CD4-positive, alpha-beta T cell treated with Interleukin-6 at 100 ng/mL for 8 hours (primary cell): ENCODE measurements around the gene YAE1.
"Not testable (repeated sequence)": the region's sequence is repeated elsewhere in the genome, so short reads cannot be mapped to it uniquely, and the experiment has no call there.

ENCODE experiments used
- DNase-seq: peaks from one replicate; pipeline ENCODE4 v3.0.0-alpha.2; 2020; ENCODE audit warnings: mixed read lengths, low spot score

YAE1 gene, protein sequence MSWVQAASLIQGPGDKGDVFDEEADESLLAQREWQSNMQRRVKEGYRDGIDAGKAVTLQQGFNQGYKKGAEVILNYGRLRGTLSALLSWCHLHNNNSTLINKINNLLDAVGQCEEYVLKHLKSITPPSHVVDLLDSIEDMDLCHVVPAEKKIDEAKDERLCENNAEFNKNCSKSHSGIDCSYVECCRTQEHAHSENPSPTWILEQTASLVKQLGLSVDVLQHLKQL

DNA sequence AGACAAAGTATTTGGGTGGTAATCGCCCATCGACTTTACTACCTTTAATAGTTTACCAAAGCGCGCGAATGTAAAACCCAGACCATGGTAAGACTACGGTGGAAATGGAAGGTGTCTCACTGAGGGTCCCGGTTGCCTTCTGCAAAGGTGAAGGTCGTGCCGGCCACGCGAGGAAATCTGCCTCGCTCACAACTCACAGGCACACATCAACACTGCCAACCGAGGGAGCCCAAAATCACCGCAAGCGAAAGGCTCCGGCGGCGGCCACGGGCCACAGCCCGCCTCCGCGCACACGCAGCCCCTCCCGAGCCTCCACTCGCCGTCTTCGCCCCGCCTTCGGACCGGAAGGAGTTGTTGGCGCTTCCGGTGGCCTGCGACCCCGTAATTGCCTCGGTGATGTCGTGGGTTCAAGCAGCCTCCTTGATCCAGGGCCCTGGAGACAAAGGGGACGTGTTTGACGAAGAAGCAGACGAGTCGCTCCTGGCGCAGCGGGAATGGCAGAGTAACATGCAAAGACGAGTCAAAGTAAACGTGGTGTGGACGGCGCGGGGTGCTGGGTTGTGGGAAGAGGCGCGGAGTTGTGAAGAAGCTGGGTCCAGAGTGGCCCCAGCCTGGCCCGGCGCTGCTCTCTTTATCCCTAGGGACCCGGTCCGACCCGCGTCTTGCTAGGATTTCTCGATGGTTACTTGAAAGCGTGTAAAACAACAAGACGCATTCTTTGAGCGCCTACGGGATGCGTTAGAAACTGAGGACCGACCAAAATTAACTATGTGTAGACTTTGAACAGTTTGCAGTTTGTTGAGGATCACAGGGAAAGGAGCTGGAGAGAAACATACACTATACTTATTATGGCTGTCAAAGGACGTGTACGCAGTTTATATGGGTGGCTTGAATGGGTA lies at the start of gene YAE1:
Gene YAE1, plus strand, starts transcription at position 382 of the 899 bp plus-strand sequence. Its CDS starts 15 bp downstream, at position 397.
- peak; percentile 76 for DNase-seq

DNA sequence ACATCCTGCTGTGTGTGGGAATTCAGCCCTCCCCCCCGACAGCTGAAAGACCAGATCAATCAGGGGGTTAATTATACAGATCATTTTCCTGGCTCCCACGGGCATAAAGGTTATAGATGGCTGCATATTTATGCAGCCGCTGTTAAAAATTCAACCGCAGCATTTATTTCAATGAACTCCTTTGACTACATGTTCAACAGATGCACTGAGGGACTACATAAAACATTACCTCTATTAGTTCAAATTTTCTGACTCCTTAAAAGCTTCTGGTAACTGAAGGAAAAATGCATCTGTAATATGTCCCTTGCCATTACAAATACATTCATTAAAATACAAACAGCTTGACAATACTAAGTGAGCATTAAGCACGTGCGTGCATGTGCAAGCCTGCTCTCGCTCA lies 49.7 kb upstream of the YAE1 start:
- no peak for DNase-seq

DNA sequence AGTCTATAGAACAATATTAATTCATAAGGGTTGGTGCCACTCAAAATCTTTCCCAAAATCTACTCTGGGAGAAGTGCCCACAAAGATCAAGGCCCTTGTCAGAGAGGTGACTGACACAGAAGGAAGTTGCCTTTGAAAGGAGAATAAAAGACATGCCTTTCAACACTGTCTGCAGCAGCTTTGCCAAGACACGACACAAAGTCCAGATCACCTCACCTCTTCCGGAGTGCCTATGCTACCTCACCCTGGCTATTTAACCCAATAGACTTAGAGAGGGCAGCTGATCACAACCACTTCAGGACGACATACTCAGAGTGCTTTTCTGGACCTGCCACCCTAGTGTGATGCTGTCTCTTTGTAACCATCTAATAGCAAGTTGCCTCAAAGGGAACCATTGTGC lies 49.0 kb upstream of the YAE1 start:
- no peak for DNase-seq

DNA sequence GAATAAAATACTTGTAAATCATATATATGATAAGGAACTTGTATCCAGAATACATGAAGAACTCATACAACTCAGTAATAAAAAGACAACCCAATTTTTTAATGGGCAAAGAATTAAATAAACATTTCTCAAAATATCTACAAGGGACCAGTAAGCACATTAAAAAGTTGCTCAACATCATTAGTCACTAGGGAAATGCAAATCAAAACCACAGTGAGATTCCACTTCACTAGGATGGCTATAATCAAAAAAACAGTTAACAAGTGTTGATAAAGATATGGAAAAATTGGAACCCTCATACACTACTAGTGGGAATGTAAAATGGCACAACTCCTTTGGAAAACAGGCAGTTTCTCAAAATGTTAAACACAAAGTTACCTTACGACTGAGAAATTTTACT lies 40.3 kb upstream of the YAE1 start:
- DNase-seq: no peak

DNA sequence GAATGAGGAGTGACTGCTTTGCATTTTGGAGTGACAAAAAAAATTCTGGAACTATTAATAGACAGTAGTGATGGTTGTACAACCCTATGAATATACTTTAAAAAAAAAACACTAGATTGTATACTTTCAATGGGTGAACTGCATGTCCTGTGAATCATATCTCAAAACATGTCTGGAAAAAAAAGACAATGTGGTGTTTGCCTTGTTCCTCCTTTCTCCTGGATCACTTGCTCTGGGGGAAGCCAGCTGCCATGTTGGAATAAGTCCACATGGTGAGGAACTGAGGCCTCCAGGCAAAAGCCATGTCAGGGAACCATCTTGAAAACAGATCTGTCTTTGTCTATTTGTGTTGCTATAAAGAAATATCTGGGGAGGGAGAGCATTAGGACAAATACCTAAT lies 39.5 kb upstream of the YAE1 start:
- DNase-seq: no peak

DNA sequence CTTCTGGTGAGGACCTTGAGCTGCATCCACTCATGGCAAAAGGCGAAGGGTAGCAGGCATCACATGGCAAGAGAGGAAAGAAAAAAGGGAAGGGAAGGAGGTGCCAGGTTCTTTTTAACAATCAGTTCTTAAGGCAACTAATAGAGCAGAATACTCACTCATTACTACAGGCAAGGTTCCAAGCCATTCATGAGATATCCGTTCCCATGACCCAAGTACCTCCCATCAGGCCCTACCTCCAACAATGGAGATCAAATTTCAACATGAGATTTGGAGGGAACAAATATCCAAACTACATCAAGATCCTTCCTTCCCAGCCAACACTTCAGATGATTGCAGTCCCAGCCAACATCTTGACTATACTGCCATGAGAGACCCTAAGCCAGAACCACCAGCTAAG lies 38.9 kb upstream of the YAE1 start:
- no peak for DNase-seq

DNA sequence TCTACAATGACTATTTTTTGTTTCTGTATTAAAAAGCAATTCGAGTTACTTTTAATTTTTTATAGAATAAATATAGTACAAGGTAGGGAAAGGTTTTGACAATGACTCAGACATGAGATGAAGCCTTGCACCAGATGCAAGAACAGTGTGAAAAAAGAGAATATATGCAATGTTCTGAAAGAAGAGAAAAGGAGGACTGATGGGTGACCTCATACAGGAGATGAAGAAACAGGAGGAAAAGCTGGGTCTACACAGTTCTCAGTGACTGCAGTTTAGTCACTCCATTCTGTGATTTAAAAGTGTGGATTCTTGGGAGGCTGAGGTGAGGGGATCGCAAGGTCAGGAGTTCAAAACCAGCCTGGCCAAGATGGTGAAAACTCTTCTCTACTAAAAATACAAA lies 38.3 kb upstream of the YAE1 start:
- no peak for DNase-seq

DNA sequence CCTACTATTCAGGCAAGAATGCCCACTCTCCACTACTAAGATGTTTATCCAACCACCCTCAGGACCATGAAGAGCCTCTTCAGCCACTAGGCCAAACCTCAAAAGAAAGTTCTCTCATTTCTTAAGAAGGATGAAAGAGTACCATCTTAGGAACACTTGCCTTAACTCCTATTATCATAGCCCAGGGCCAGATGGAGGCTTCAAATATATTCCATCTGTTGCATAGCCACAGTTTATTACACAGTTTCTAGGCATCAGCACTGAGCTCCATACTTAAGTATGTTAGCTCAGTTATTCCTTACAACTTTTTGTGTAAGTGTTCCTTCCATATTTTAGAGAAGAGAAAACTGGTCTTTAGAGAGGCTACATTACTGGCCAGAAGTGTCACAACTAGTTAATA lies 37.4 kb upstream of the YAE1 start:
- no peak for DNase-seq

DNA sequence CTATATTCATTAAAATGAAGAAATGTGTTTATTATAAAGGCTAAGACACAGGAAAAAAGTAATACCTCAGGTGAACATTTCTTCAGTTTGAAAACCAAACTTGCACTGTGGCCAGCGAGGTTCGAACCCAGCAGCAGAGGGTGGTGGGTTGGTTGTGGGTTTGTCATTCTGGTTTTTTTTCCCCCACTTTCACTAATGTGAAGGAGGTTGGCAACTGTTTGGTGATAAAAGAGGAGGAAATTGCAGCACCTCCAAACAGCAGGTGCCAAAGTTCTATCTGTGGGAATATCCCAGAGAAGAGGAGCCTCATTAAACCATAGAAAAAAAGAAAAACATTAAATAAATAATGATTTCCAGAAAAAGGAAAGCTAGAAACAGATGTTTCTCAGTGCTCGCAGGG lies 36.6 kb upstream of the YAE1 start:
- no peak for DNase-seq

DNA sequence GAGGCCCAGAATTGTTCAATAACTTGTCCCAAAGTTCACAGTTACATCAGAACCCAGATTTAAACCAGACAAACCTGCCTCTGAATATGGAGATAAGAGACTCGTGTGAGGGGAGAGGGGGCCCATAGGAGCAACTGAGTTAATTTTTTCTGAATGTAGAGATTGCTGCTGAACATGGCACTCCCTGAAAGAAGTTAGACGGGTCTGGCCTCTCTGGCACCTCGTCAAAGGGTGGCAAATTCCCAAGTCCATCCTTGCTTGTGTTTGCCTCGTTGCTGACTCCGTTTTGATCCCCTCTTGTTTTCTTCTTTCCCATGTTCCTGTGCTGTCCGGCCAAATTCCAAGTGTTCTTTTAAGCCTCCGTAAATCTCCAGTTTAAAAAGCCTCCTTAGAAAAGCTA lies 35.2 kb upstream of the YAE1 start:
- DNase-seq: no peak

DNA sequence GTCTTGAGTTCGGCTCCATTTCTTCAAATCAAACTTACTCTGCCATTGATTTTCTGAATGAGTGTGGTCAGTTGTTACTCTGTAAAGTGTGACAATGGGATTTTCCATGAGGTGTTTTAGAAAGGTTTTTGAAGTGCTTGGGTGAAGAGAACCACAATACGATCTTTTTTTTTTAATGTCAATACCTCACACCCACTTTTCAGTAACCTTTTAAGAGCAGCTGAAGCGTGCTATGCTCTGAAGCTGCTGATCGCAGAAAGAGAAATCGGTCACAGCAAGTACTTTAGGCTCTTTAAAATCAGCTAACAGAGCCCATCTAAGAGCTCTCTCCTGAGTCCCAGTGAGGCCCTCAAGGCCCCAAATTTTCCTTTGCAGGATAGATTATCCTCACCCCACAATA lies 34.4 kb upstream of the YAE1 start:
- DNase-seq: no peak

DNA sequence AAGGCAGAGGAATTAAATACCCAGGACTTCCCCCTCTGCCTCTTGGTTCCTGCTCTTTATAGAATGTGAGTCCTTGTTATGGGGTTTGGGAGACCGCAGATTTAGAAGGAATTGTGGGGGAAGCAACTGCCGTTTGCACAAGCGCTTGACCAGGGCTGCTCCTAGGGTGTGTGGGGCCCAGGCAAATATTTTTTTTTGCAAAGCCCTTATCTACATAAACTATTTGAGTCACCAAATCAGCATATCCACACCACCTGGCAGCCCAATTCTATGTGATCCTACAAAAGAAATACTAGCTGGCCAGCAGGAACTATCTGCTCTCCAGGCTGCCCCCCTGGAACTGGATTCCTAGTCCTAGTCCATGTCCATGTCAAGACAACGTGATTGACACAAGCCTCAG lies 33.4 kb upstream of the YAE1 start:
- DNase-seq: no peak

DNA sequence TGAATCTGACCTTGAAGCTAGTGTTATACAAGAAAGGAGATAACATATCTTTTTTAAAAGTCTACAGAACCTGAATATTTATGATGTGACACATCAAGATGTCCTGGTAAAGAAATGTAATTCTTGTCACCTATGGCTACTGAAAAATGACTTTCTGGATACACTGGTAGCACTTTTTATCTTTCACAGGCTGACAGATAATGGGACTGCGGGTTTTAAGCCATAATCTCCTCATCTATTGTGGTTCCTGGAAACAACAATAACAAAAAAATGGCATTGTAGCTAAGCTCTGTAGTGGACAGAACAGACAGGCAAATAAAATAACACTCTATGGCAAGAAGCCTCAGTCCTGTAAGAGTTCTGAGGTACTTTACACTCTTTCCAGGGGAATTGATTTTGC lies 31.6 kb upstream of the YAE1 start:
- no peak for DNase-seq

DNA sequence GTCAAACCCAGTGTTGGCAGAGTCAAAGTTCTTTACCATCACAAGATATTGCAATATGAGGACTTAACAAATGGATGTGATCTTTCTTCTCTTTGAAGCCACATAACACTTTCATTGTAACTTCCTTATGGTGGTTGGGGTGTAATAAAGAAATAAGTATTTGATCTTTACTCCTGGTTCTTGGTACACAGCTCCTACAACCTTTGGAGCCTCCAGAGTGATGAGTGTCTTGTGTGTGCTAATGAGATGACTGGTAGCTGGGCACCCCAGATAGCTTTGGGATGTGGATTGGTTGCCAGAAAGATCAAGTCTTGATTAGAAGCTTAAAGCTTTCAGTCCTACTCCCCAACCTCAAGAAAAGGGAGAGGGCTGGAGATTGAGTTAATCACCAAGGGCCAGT lies 31.1 kb upstream of the YAE1 start:
- DNase-seq: no peak

DNA sequence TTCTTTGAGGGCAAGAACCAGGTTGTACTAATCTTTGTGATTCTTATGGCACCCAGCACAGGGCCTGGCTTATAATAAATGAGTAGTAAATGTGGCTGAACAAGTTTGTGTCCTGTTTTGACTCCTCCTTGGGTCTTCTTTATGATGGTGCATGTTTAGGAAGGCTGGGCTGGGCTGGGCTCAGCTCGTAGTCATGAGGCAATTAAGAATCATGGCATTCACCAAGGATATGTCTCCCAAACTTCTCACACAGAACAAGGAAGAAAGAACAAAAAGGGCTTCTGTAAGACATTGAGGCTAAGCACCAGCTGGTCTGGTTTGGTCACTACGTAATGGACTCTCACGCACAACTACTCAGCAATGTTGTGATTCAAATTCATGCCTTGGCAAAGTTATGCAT lies 30.5 kb upstream of the YAE1 start:
- no peak for DNase-seq

DNA sequence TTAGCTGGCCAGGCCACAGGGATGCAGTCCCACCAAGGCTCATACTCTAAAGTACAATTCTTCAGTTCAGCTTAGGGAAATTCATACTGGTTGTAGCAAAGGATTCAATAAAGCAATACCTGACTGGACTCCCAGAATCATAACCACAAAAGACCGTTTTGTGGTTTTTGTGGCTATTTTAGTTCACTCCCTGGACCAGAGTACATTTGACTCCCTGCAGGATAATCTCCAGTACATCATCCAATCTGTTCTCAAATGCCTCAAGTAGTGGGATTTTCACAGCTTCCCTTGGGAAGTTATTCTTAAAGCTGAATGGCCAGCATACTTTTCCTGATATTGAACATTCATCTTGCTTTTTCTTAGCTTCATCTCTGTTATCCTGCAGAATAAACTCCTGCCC lies 29.3 kb upstream of the YAE1 start:
- DNase-seq: no peak

DNA sequence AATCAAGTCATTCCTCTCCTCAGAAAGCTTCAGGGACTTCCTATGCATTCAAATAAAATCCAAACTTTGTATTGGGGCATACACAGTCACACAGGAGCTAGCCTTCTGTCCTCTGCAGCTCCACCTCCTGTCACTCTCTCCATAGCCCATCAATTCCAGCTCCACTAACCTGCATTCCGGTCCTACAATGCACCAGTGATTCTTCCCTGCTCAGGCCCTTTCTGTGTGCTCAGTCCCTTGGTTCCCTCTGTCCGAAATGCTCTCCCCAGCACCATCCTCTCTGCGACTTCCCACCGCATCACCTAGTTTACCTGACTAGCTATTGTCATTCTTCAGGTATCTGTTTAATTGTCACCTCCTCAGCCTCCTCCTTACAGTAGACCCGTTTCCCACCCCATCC lies 26.4 kb upstream of the YAE1 start:
- no peak for DNase-seq

DNA sequence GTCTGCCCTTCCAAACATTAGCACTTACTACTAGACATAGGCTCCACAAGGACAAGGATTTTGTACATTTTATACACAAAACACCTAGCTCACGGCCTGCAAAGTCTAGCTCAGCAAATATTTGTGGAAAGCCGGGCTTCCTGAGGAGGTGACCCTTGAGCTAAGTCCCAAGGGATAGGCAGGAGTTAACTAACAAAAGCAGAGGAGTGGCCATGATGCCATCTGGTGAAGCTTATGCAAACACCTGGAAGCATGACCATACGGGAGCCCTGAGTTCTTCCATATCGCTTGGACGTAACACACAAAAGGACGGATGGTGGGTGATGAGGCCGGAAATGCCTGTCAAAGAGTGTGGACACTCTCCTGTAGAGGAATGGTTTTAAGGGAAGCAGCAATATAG lies 25.9 kb upstream of the YAE1 start:
- no peak for DNase-seq

DNA sequence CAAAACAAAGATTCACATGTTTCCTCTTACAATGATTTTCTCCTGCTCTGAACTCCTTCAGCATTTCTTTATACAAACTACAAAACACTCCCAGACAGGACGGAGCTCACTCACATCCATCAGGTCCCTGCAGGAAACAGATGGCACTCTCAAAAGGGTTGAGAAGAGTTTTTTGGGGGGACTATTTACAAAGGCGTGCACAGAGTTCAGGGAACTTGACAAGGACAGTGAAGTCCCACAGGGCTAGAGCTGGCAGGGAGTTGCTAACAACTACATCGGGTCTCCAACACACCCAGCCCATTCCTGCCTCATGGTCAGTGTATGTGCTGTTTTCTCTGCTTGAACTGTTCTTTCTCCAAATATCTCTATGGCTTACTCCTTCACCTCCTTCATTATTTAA lies 24.7 kb upstream of the YAE1 start:
- DNase-seq: no peak

DNA sequence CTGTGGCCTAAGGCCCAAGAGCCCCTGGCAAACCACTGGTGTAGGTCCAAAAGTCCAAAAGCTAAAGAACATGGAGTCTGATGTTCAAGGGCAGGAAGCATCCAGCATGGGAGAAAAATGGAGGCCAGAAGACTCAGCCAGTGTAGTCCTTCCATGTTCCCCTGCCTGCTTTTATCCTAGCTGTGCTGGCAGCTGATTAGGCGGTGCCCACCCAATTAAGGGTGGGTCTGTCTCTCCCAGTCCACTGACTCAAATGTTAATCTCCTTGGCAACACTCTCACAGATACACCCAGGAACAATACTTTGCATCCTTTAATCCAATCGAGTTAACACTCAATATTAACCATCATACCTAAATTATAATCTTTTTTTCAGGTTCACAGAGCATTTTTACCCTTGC lies 21.4 kb upstream of the YAE1 start:
- not testable (repeated sequence) for DNase-seq

DNA sequence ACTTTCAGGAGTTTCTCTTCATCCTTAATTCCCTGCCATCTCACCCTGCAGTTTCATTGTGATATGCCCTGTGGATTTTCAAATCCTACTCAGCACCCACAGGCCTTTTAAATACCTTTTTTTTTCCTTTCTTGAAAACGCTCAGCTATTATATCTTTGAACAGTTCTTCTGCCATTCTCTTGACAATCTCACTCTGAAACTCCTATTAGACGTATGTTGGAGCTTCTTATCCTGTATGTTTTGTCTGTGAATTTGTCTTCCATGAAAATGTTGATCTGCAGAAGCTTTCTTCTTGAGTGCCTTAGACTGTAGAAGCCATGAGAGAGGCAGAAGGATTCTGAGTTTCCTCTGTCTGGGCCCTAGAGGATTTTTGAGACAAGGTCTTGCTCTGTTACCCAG lies 18.9 kb upstream of the YAE1 start:
- no peak for DNase-seq

DNA sequence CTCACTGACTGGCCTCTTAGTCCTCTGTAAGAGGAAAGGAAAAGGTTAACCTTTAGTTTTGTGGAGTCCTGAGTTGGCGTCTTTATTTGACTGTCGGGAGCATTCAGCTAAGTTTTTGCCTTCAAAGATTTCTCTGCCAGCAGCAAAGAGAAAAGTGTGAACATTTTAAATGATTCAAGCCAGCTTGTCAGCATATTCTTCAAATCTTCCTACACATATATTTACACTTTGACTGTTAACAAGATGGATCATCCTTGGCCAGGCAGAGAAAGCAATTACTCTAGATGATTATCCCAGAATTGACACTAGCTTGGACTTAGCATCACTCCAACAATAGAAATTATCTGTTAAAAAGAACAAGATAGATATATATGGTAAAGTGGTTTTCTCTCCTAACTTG lies 15.8 kb upstream of the YAE1 start:
- no peak for DNase-seq

DNA sequence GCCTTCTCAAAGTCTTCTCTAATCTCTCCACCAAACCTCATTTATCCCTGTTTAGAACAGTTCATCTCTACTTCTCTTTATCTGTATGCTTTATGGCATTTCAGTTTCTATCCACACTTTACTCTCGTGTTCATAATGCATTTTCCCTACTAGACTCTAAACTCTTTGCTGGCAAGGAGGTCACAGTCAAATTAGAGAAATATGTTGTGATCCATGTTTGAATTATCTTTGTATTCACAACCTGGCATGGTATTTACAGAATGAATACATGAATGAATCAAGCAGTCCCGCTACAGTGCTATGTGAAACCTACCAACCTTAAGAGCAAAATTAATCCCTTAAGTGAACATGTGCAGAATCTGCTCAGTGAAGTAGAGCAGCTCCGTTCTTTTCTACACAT lies 12.8 kb upstream of the YAE1 start:
- no peak for DNase-seq
